GM12873 (cell line): Measurements from ENCODE around the gene RTN4IP1.

Experiments used
- CTCF ChIP-seq: IDR thresholded peaks from 2 replicates; pipeline ENCODE4 v1.5.1; 2012; ENCODE audit warnings: low read depth, mild to moderate bottlenecking, moderate library complexity, low read length, control low read depth; ENCODE audit not compliant: insufficient read depth; ENCODE audit errors: missing control alignments

Gene RTN4IP1

GRCh38 chr6:106662458-106662857, 33.2 kb upstream of the RTN4IP1 start:
- TF ChIP-seq CTCF = no peak

- no peak for TF ChIP-seq CTCF
Observed at GRCh38 chr6:106659859-106660258, 30.6 kb upstream of the RTN4IP1 start.

GRCh38 chr6:106658469-106658868, 29.2 kb upstream of the RTN4IP1 start:
- TF ChIP-seq CTCF = no peak

- TF ChIP-seq CTCF = no peak
Observed at GRCh38 chr6:106648651-106649308, 19.5 kb upstream of the RTN4IP1 start.

- TF ChIP-seq CTCF = no peak
Observed at GRCh38 chr6:106643061-106643460, 13.8 kb upstream of the RTN4IP1 start.

GRCh38 chr6:106642476-106642875, 13.2 kb upstream of the RTN4IP1 start:
- no peak for TF ChIP-seq CTCF

- no peak for TF ChIP-seq CTCF
Observed at GRCh38 chr6:106639812-106640211, 10.5 kb upstream of the RTN4IP1 start.
